CD4-positive, alpha-beta T cell (primary cell): ENCODE results near the gene MINDY4B. TPM values are rescaled to one million over a fixed set of nuclear protein-coding genes. Genes with fewer than 3 reads are reported as not detected.

ENCODE experiments used
- ATAC-seq: fragments of 200-7000 bp; cut with Tn5 transposase; one replicate; pipeline ENCODE4 v1.10.0; 2022; ENCODE audit warnings: mild to moderate bottlenecking; ENCODE audit not compliant: poor library complexity
- CTCF ChIA-PET: fragments of 350-600 bp; sonication (Branson Sonifier 250); formaldehyde crosslinking; loops from one replicate; lab custom pipeline; 2021; ENCODE audit warnings: antibody characterized with exemption, inconsistent platforms; lab: Charles Lee
- POLR2A ChIA-PET: fragments of 350-600 bp; sonication (Branson Sonifier 250); formaldehyde crosslinking; loops from one replicate; lab custom pipeline; 2021; ENCODE audit warnings: antibody characterized with exemption, inconsistent platforms; lab: Charles Lee
- DNase-seq, 14 experiments: peaks; one replicate each; pipeline ENCODE4 v3.0.0-alpha.2; 2013 to 2020; ENCODE audit warnings: mixed read lengths in 2 of 14
- H3K27ac ChIP-seq, 2 donors: one replicate each; pipeline versions ENCODE4 v1.5.1 to v1.7.0; 2013; ENCODE audit warnings: low read length in 2 of 2, low read depth in 1 of 2, mild to moderate bottlenecking in 1 of 2
- H3K27me3 ChIP-seq, 2 experiments: 1 replicate in 1 of 2; 2 replicates in 1 of 2; pipeline versions ENCODE4 v1.6.1 to v1.7.0; 2013; ENCODE audit warnings: low read length in 2 of 2, control low read depth in 1 of 2, mild to moderate bottlenecking in 1 of 2, moderate library complexity in 1 of 2; ENCODE audit not compliant: insufficient read depth in 2 of 2, control insufficient read depth in 1 of 2
- H3K36me3 ChIP-seq: one replicate; pipeline ENCODE4 v1.6.1; 2013; ENCODE audit warnings: low read length, control low read depth; ENCODE audit not compliant: insufficient read depth
- H3K4me1 ChIP-seq: one replicate; pipeline ENCODE4 v1.6.1; 2013; ENCODE audit warnings: low read length, control low read depth; ENCODE audit not compliant: insufficient read depth
- H3K4me3 ChIP-seq: one replicate; pipeline ENCODE4 v1.5.1; 2013; ENCODE audit warnings: mild to moderate bottlenecking, low read length, moderate library complexity
- H3K9me3 ChIP-seq, 2 experiments: 1 replicate in 1 of 2; 2 replicates in 1 of 2; pipeline versions ENCODE4 v1.6.1 to v1.7.0; 2013; ENCODE audit warnings: low read length in 2 of 2, mild to moderate bottlenecking in 2 of 2, control low read depth in 1 of 2, moderate library complexity in 1 of 2; ENCODE audit not compliant: control insufficient read depth in 1 of 2, insufficient read depth in 1 of 2
- H3K27ac Mint-ChIP-seq: one replicate; pipeline ENCODE4 v1.8.0; 2020; ENCODE audit warnings: mixed read lengths
- H3K27me3 Mint-ChIP-seq: one replicate; pipeline ENCODE4 v1.8.0; 2021; ENCODE audit warnings: mixed read lengths
- H3K36me3 Mint-ChIP-seq: one replicate; pipeline ENCODE4 v1.8.0; 2021; ENCODE audit warnings: low read depth, mixed read lengths
- H3K4me1 Mint-ChIP-seq: one replicate; pipeline ENCODE4 v1.8.0; 2021; ENCODE audit warnings: low read depth, mixed read lengths
- H3K4me3 Mint-ChIP-seq: one replicate; pipeline ENCODE4 v1.8.0; 2020; ENCODE audit warnings: mild to moderate bottlenecking, mixed read lengths
- H3K9me3 Mint-ChIP-seq: one replicate; pipeline ENCODE4 v1.8.0; 2020; ENCODE audit warnings: mixed read lengths
- intact Hi-C, 2 experiments: fragments of 100-400 bp; cut with DNase I in 1 of 2; cut with micrococcal nuclease in 1 of 2; formaldehyde crosslinking; loops; one replicate each; pipeline versions ENCODE4 v1.15.1 to v1.9.0; 2023 to 2025; cut with DNase I, micrococcal nuclease
- polyA plus RNA-seq, 2 donors: library from polyadenylated mRNA; unstranded; fragments of 120-200 nt; gene quantifications; one replicate each; pipeline ENCODE4 v1.2.1, GENCODE V29; 2013
- total RNA-seq, 174 experiments: library from RNA in 2 of 174; stranded (reverse) in 2 of 174; gene quantifications; one replicate each; pipeline ENCODE4 v1.2.3 and lab custom pipeline; 2021 to 2026
- TF ChIP-seq, protein P1 (sequence below): fragments of 200-600 bp; IDR thresholded peaks from one replicate; pipeline ENCODE4 v1.8.0; 2022; ENCODE audit warnings: antibody characterized with exemption, mild to moderate bottlenecking

The MINDY4B gene
- not detected for total RNA-seq
- polyA plus RNA-seq (2013, experiment 1 of 2) = not detected
- not detected for polyA plus RNA-seq (2013, experiment 2 of 2)
- total RNA-seq (lab: John Stamatoyannopoulos, UW) = 0 to 0.06 (median 0) reads per million in 172 experiments

DNA sequence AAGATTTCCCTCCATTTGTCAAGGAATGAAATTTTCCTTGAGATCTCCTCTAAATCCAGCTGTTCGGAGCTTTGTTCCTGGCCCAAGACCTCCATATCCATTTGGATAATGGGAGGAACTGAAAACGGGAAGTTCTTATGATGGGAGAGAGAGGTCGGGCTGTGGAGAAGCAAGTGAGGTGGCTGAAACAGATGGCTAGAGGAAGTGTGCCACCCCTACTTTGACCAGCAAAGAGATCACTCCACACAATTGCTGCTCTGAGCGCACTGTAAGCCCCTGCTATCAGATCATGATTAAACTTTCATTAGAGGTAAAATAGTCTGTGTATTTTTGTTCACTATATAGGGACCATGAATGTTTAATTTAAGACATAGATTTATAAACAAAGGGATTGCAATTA is at the start of gene MINDY4B:
Gene MINDY4B, minus strand, starts transcription at position 101 of the 400 bp plus-strand sequence. Its CDS starts 0 bp downstream, at position 101.
- ATAC-seq (no peak), DNase-seq (no peak)
- H3K36me3 Mint-ChIP-seq = no peaks in the 10 kb centered on the region
- TF ChIP-seq, protein P1, sequence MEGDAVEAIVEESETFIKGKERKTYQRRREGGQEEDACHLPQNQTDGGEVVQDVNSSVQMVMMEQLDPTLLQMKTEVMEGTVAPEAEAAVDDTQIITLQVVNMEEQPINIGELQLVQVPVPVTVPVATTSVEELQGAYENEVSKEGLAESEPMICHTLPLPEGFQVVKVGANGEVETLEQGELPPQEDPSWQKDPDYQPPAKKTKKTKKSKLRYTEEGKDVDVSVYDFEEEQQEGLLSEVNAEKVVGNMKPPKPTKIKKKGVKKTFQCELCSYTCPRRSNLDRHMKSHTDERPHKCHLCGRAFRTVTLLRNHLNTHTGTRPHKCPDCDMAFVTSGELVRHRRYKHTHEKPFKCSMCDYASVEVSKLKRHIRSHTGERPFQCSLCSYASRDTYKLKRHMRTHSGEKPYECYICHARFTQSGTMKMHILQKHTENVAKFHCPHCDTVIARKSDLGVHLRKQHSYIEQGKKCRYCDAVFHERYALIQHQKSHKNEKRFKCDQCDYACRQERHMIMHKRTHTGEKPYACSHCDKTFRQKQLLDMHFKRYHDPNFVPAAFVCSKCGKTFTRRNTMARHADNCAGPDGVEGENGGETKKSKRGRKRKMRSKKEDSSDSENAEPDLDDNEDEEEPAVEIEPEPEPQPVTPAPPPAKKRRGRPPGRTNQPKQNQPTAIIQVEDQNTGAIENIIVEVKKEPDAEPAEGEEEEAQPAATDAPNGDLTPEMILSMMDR = no peak
- ChIA-PET POLR2A (no interaction called here), CTCF (interaction anchor here (1.7 kb wide), 1 partner anchor 11 kb away, joined by 4 read pairs; no protein-coding TSS in a partner anchor)
- no peaks in the 10 kb centered on the region for H3K9me3 Mint-ChIP-seq
- Histone ChIP-seq H3K4me3 (no peak within 1 kb of the TSS), H3K27me3 (peaks cover 0 to 22% of the 10 kb centered on the region in 2 experiments), H3K9me3 (no peaks in the 10 kb centered on the region), H3K4me1 (no peaks in the 10 kb centered on the region), H3K36me3 (no peaks in the 10 kb centered on the region), H3K27ac (no peak within 1 kb of the TSS)
- peaks cover 19% of the 10 kb centered on the region for H3K27me3 Mint-ChIP-seq
- no peak within 1 kb of the TSS for H3K27ac Mint-ChIP-seq
- intact Hi-C loops = no loop called here
- no peaks in the 10 kb centered on the region for H3K4me1 Mint-ChIP-seq
- H3K4me3 Mint-ChIP-seq = no peak within 1 kb of the TSS

DNA sequence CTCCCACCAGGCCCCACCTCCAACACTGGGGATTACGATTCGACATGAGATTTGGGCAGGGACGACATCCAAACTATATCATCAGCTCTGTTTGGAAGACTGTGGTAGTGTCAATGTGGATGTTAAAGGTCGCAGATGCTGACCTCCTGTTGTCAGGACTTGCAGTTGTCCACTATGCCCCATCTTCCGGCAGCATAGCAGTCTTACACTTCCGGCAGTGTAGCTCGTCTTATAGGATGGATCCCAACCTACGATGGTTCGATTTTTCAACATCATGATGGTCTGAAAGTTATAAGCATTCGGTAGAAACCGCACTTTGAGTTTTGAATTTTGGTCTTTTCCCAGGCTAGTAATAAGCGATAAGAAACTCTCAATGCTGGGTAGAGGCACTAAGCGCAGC is 46.7 kb upstream of the MINDY4B start:
- POLR2A ChIA-PET = no interaction called here
- H3K4me3 Mint-ChIP-seq = no peak overlapping the region

DNA sequence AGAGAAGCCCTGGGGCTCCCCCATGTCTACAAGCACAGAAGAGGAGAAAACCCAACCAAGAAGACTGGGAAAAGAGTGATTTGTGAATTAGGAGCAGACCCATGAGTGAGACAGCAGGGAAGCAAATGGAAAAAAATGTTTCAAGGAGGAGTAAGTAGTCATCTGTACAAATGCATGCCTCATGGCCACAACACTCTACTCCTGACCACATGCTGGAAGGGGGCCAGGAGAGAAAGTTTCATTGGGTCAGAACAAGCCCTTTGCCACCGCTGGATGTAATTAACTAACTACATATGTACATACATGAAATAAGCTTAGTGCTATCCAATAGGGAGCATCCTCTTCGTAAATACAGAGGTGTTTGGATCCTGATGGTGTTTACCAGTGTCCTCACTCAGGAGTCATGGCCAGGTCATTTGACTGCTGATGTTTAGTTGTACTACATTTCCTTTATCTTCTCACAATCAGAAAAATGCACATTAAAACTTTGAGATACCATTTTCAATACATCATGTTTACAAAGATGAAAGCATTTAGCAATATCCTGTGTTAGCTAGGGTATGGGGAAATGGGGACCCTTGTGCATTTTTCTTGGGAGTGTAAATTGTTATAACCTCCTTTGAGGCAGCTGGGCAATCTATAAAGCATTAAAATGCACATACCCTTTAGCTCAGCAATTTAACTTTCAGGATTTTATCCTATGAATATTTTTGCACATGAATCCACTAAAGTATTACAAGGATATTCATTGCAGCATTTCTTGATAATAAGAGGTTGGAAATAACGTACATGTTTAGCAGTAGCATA is 40.2 kb upstream of the MINDY4B start:
- ATAC-seq (no peak), DNase-seq (no peak)
- no peak overlapping the region for H3K4me3 ChIP-seq
- intact Hi-C loops = no loop called here
- H3K9me3 ChIP-seq = no peaks in the 10 kb centered on the region
- H3K36me3 ChIP-seq = no peaks in the 10 kb centered on the region
- no peak overlapping the region for H3K27ac ChIP-seq
- Mint-ChIP-seq H3K36me3 (no peaks in the 10 kb centered on the region), H3K27me3 (peaks cover 51% of the 10 kb centered on the region), H3K27ac (no peak overlapping the region), H3K9me3 (no peaks in the 10 kb centered on the region), H3K4me3 (no peak overlapping the region), H3K4me1 (no peaks in the 10 kb centered on the region)
- peaks cover 2 to 15% of the 10 kb centered on the region in 2 experiments for H3K27me3 ChIP-seq
- ChIA-PET POLR2A (no interaction called here), CTCF (no interaction called here)
- TF ChIP-seq, protein P1 = no peak
- no peaks in the 10 kb centered on the region for H3K4me1 ChIP-seq

More for the DNA sequence above, 46.7 kb upstream of the MINDY4B start:
- TF ChIP-seq, protein P1 = no peak
- no peaks in the 10 kb centered on the region for H3K4me1 Mint-ChIP-seq
- no peaks in the 10 kb centered on the region for H3K4me1 ChIP-seq
- CTCF ChIA-PET = interaction anchor here (0.5 kb wide), 1 partner anchor 41 kb away, joined by 3 read pairs; no protein-coding TSS in a partner anchor
- intact Hi-C loops = no loop called here
- H3K36me3 Mint-ChIP-seq = no peaks in the 10 kb centered on the region
- no peaks in the 10 kb centered on the region for H3K36me3 ChIP-seq
- H3K9me3 ChIP-seq = no peaks in the 10 kb centered on the region
- H3K27ac Mint-ChIP-seq = no peak overlapping the region
- H3K27me3 Mint-ChIP-seq = peaks cover 23% of the 10 kb centered on the region
- H3K27me3 ChIP-seq = no peaks in the 10 kb centered on the region
- DNase-seq = no peak
- H3K27ac ChIP-seq = no peak overlapping the region
- no peak for ATAC-seq
- no peak overlapping the region for H3K4me3 ChIP-seq
- H3K9me3 Mint-ChIP-seq = no peaks in the 10 kb centered on the region
